SK-N-SH treated with all-trans-retinoic acid at 6 μM for 48 hours (cell line): ENCODE results near the gene RGS10.

Experiments used
- ARNTL ChIP-seq: fragments of 450-650 bp; formaldehyde crosslinking; IDR thresholded peaks from 2 replicates; pipeline ENCODE4 v1.5.0; 2020; ENCODE audit warnings: low read depth, mild to moderate bottlenecking, moderate library complexity, borderline replicate concordance
- ESRRG ChIP-seq: fragments of 250-450 bp; sonication (Bioruptor Pico); IDR thresholded peaks from 2 replicates; pipeline ENCODE4 v1.6.1; 2021; ENCODE audit warnings: mild to moderate bottlenecking
- GLIS3 ChIP-seq: fragments of 250-450 bp; sonication (Bioruptor Pico); IDR thresholded peaks from 2 replicates; pipeline ENCODE4 v1.5.0; 2020; ENCODE audit warnings: mild to moderate bottlenecking, moderate library complexity
- ISL1 ChIP-seq: fragments of 250-450 bp; sonication (Bioruptor Pico); IDR thresholded peaks from 2 replicates; pipeline ENCODE4 v2.1.2; 2022; ENCODE audit warnings: mild to moderate bottlenecking, moderate library complexity
- OSR1 ChIP-seq: fragments of 250-450 bp; sonication (Bioruptor Pico); IDR thresholded peaks from 2 replicates; pipeline ENCODE4 v1.8.0; 2022; ENCODE audit warnings: moderate library complexity, mild to moderate bottlenecking, inconsistent platforms
- SNAI2 ChIP-seq: fragments of 250-450 bp; sonication (Bioruptor Pico); IDR thresholded peaks from 2 replicates; pipeline ENCODE4 v1.5.0; 2020; ENCODE audit warnings: mild to moderate bottlenecking, moderate library complexity
- ZFP3 ChIP-seq: fragments of 250-450 bp; sonication (Bioruptor Pico); IDR thresholded peaks from 2 replicates; pipeline ENCODE4 v1.5.0; 2020; ENCODE audit warnings: mild to moderate bottlenecking, moderate library complexity
- ZNF565 ChIP-seq: fragments of 450-650 bp; formaldehyde crosslinking; conservative IDR thresholded peaks from 2 replicates; pipeline ENCODE4 v1.5.0; 2020; ENCODE audit warnings: low read depth, mild to moderate bottlenecking, moderate library complexity
- ZNF70 ChIP-seq: fragments of 450-650 bp; formaldehyde crosslinking; IDR thresholded peaks from 2 replicates; pipeline ENCODE4 v1.5.0; 2020; ENCODE audit warnings: mild to moderate bottlenecking, moderate library complexity
- ZNF8 ChIP-seq: fragments of 450-650 bp; formaldehyde crosslinking; IDR thresholded peaks from 2 replicates; pipeline ENCODE4 v1.5.0; 2020; ENCODE audit warnings: mild to moderate bottlenecking, moderate library complexity
- TF ChIP-seq, protein P1 (sequence below): fragments of 250-450 bp; sonication (Bioruptor Pico); IDR thresholded peaks from 2 replicates; pipeline ENCODE4 v1.8.0; 2020; ENCODE audit warnings: mild to moderate bottlenecking, moderate library complexity, borderline replicate concordance
- TF ChIP-seq, protein P2 (sequence below): fragments of 250-450 bp; sonication (Bioruptor Pico); IDR thresholded peaks from 2 replicates; pipeline ENCODE4 v1.5.0; 2020; ENCODE audit warnings: mild to moderate bottlenecking, moderate library complexity
- TF ChIP-seq, protein P3 (sequence below): fragments of 250-450 bp; sonication (Bioruptor Pico); IDR thresholded peaks from 2 replicates; pipeline ENCODE4 v1.5.1; 2020; ENCODE audit warnings: low read depth, mild to moderate bottlenecking, moderate library complexity

DNA sequence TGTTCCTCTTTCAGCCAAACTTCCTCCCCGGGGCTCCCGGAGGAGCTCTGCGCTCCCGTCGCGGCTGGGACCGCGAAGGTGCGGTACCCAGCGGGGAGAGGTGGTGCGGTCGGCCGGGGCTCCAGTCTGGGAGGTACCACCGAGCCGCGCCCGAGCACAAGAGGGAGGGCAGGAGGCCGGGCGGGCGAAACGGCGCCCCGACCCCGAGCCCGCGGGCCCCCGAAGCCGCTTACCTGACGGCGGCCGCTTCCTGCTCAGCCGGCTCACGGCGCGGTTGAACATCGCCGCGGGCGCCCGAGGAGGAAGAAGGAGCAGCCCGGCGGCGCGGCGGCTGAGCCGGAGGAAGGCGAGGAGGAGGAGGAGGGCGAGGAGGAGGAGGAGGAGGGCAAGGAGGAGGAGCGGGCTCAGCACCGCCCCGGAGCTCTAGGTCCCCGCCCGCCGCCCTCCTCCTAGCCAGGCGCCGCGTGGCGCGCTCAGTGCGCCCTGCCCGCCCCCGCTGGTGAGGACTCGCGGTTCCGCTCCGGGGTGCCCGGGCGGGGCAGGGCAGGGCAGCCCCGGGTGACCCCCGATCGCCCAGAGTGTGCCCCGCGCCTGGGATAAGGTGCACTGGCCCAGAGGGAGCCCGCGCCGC is at the start of gene RGS10:
- TF ChIP-seq GLIS3 (no peak), ARNTL (CRISPR knock-in tag) (no peak), OSR1 (no peak), ZFP3 (no peak), ZNF565 (no peak), ESRRG (no peak), ISL1 (CRISPR knock-in tag) (no peak), ZNF8 (no peak), SNAI2 (CRISPR knock-in tag) (no peak), ZNF70 (CRISPR knock-in tag) (no peak)
- TF ChIP-seq, protein P1, sequence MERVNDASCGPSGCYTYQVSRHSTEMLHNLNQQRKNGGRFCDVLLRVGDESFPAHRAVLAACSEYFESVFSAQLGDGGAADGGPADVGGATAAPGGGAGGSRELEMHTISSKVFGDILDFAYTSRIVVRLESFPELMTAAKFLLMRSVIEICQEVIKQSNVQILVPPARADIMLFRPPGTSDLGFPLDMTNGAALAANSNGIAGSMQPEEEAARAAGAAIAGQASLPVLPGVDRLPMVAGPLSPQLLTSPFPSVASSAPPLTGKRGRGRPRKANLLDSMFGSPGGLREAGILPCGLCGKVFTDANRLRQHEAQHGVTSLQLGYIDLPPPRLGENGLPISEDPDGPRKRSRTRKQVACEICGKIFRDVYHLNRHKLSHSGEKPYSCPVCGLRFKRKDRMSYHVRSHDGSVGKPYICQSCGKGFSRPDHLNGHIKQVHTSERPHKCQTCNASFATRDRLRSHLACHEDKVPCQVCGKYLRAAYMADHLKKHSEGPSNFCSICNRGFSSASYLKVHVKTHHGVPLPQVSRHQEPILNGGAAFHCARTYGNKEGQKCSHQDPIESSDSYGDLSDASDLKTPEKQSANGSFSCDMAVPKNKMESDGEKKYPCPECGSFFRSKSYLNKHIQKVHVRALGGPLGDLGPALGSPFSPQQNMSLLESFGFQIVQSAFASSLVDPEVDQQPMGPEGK: no peak
- TF ChIP-seq, protein P2, sequence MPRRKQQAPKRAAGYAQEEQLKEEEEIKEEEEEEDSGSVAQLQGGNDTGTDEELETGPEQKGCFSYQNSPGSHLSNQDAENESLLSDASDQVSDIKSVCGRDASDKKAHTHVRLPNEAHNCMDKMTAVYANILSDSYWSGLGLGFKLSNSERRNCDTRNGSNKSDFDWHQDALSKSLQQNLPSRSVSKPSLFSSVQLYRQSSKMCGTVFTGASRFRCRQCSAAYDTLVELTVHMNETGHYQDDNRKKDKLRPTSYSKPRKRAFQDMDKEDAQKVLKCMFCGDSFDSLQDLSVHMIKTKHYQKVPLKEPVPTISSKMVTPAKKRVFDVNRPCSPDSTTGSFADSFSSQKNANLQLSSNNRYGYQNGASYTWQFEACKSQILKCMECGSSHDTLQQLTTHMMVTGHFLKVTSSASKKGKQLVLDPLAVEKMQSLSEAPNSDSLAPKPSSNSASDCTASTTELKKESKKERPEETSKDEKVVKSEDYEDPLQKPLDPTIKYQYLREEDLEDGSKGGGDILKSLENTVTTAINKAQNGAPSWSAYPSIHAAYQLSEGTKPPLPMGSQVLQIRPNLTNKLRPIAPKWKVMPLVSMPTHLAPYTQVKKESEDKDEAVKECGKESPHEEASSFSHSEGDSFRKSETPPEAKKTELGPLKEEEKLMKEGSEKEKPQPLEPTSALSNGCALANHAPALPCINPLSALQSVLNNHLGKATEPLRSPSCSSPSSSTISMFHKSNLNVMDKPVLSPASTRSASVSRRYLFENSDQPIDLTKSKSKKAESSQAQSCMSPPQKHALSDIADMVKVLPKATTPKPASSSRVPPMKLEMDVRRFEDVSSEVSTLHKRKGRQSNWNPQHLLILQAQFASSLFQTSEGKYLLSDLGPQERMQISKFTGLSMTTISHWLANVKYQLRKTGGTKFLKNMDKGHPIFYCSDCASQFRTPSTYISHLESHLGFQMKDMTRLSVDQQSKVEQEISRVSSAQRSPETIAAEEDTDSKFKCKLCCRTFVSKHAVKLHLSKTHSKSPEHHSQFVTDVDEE (CRISPR knock-in tag): no peak
- TF ChIP-seq, protein P3, sequence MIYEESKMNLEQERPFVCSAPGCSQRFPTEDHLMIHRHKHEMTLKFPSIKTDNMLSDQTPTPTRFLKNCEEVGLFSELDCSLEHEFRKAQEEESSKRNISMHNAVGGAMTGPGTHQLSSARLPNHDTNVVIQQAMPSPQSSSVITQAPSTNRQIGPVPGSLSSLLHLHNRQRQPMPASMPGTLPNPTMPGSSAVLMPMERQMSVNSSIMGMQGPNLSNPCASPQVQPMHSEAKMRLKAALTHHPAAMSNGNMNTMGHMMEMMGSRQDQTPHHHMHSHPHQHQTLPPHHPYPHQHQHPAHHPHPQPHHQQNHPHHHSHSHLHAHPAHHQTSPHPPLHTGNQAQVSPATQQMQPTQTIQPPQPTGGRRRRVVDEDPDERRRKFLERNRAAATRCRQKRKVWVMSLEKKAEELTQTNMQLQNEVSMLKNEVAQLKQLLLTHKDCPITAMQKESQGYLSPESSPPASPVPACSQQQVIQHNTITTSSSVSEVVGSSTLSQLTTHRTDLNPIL (CRISPR knock-in tag): no peak
